GM12878 (cell line): ENCODE results near the gene TPRG1. TPM values are rescaled to one million over a fixed set of nuclear protein-coding genes. Genes with fewer than 3 reads are reported as not detected.

ENCODE experiments used
- ATAC-seq: fragments of 200-7000 bp; cut with Tn5 transposase; 3 replicates; pipeline ENCODE4 v1.9.1; 2020; ENCODE audit warnings: mild to moderate bottlenecking, moderate library complexity
- BruUV-seq: library from RNA; stranded (reverse); fragments of 400-500 nt; replicated peaks from 2 replicates; lab custom pipeline; 2021; lab: Mats Ljungman, UMichigan
- CTCF ChIA-PET: fragments of 300-600 bp; sonication (Branson Sonifier 250); formaldehyde crosslinking; extraction: SDS; loops from one replicate; lab custom pipeline; 2021; ENCODE audit warnings: inconsistent platforms; lab: Yijun Ruan, JAX
- POLR2A ChIA-PET: fragments of 350-600 bp; formaldehyde crosslinking; extraction: SDS; loops from one replicate; lab custom pipeline; 2021; ENCODE audit warnings: inconsistent platforms; lab: Charles Lee
- RAD21 ChIA-PET: fragments of 300-600 bp; sonication (Branson Sonifier 250); formaldehyde crosslinking; loops from one replicate; lab custom pipeline; 2023; ENCODE audit warnings: antibody characterized with exemption; ENCODE audit not compliant: unreplicated experiment; lab: Charles Lee
- SMC1A ChIA-PET: fragments of 300-600 bp; sonication (Branson Sonifier 250); formaldehyde crosslinking; loops from one replicate; lab custom pipeline; 2023; ENCODE audit not compliant: unreplicated experiment, uncharacterized antibody; lab: Charles Lee
- DNase-seq: peaks from one replicate; pipeline ENCODE4 v3.0.0-alpha.2; 2011; ENCODE audit warnings: low read depth, low spot score
- FAIRE-seq: peaks from 3 replicates; lab custom pipeline; 2011; peaks lifted over from hg19 to GRCh38; lab: Jason Lieb, UNC
- H2AFZ ChIP-seq: 2 replicates; pipeline ENCODE4 v1.6.0; 2011; ENCODE audit warnings: low read depth, low read length, control low read depth; ENCODE audit not compliant: control insufficient read depth
- H3K27ac ChIP-seq: 2 replicates; pipeline ENCODE4 v1.5.1; 2011; ENCODE audit warnings: control low read depth; ENCODE audit not compliant: control insufficient read depth, insufficient read depth
- H3K27me3 ChIP-seq, 2 experiments: replicated peaks in 1 of 2; 2 replicates each; pipeline versions ENCODE4 v1.6.0 to v1.6.1; 2011; ENCODE audit warnings: low read length in 1 of 2; ENCODE audit not compliant: control insufficient read depth in 2 of 2, insufficient read depth in 2 of 2
- H3K36me3 ChIP-seq, 2 experiments: 2 replicates each; pipeline ENCODE4 v1.5.1; 2011; ENCODE audit warnings: low read length in 1 of 2; ENCODE audit not compliant: control insufficient read depth in 2 of 2, insufficient read depth in 2 of 2
- H3K4me1 ChIP-seq: 2 replicates; pipeline ENCODE4 v1.6.1; 2011; ENCODE audit warnings: mild to moderate bottlenecking, low read length, moderate library complexity, mixed read lengths; ENCODE audit not compliant: control insufficient read depth, insufficient read depth
- H3K4me2 ChIP-seq: 2 replicates; pipeline ENCODE4 v1.6.0; 2011; ENCODE audit warnings: control low read depth; ENCODE audit not compliant: control insufficient read depth, insufficient read depth
- H3K4me3 ChIP-seq: fragments of 200-600 bp; sonication (generic); 2 replicates; pipeline ENCODE4 v1.5.1; 2016
- H3K79me2 ChIP-seq: 2 replicates; pipeline ENCODE4 v1.6.0; 2011; ENCODE audit warnings: low read length; ENCODE audit not compliant: control insufficient read depth, insufficient read depth
- H3K9ac ChIP-seq: 2 replicates; pipeline ENCODE4 v1.8.0; 2011; ENCODE audit warnings: low read length, control low read depth, mixed read lengths; ENCODE audit not compliant: control insufficient read depth, insufficient read depth
- H3K9me3 ChIP-seq: replicated peaks from 3 replicates; pipeline ENCODE4 v1.5.1; 2011; ENCODE audit warnings: mild to moderate bottlenecking, low read length; ENCODE audit not compliant: control insufficient read depth, insufficient read depth
- H4K20me1 ChIP-seq: 2 replicates; pipeline ENCODE4 v1.6.0; 2011; ENCODE audit not compliant: control insufficient read depth, insufficient read depth
- CTCF ChIP-seq, 3 experiments: IDR thresholded peaks in 2 of 3; conservative IDR thresholded peaks in 1 of 3; 2 replicates each; pipeline ENCODE4 v1.5.1; 2011; ENCODE audit warnings: low read depth in 3 of 3, low read length in 3 of 3, mild to moderate bottlenecking in 3 of 3, control low read depth in 2 of 3, moderate library complexity in 2 of 3, inconsistent platforms in 1 of 3, mixed read lengths in 1 of 3; ENCODE audit not compliant: control insufficient read depth in 2 of 3, insufficient read depth in 1 of 3; ENCODE audit errors: extremely low read depth in 1 of 3
- EED ChIP-seq: sonication (generic); IDR thresholded peaks from 2 replicates; pipeline ENCODE4 v1.6.1; 2016; ENCODE audit warnings: antibody characterized with exemption, low read depth
- RAD21 ChIP-seq: IDR thresholded peaks from 2 replicates; pipeline ENCODE4 v1.6.1; 2011; ENCODE audit warnings: mild to moderate bottlenecking, low read depth, low read length, moderate library complexity; ENCODE audit not compliant: insufficient read depth
- SMC3 ChIP-seq: IDR thresholded peaks from 2 replicates; pipeline ENCODE4 v1.6.1; 2011; ENCODE audit warnings: low read length, improper control_type of control experiment, borderline replicate concordance
- WGBS: methylation state at CpG from one replicate; pipeline ENCODE4 v1.1.6; 2016; ENCODE audit warnings: low lambda C conversion rate; ENCODE audit not compliant: insufficient replicate concordance, insufficient coverage; ENCODE audit errors: missing lambda C conversion rate; 5-methylcytosine and 5-hydroxymethylcytosine counted together
- in situ Hi-C: fragments of 300-500 bp; cut with MboI; formaldehyde crosslinking; loops from 9 replicates; pipeline ENCODE4 v1.14.3; 2018; ENCODE audit warnings: mixed read lengths
- intact Hi-C: fragments of 100-400 bp; cut with micrococcal nuclease; formaldehyde crosslinking; loops from one replicate; pipeline ENCODE4 v1.14.2; 2022; ENCODE audit not compliant: unreplicated experiment
- polyA plus RNA-seq, 11 experiments: library from polyadenylated mRNA; depleted of rRNA in 4 of 11; unstranded in 6 of 11; stranded (reverse) in 5 of 11; fragments of >200 nt; fragmentation: Nextera tagmentation in 4 of 11; fragmentation: Illumina TruSeq in 1 of 11; extraction: Ambion mirVana in 4 of 11; extraction: Trizol in 1 of 11; gene quantifications; 1 replicate in 1 of 11; 2 replicates in 10 of 11; pipeline versions ENCODE4 v1.2.1 to v1.2.3, GENCODE V29; 2011 to 2016; ENCODE audit warnings: inconsistent platforms in 2 of 11, missing spikeins in 2 of 11, low read depth in 1 of 11
- total RNA-seq, 4 experiments: library from RNA; depleted of rRNA in 3 of 4; stranded (reverse); fragments of >200 nt in 3 of 4; fragmentation: Illumina TruSeq in 1 of 4; extraction: Trizol in 1 of 4; gene quantifications; 2 replicates each; pipeline versions ENCODE4 v1.2.1 to v1.2.3, GENCODE V29; 2013 to 2021

Gene TPRG1
- total and polyA plus RNA-seq, 10 of the 15 experiments (the other 5 are each of a cell fraction or from before 2014, with no cell fraction given) = 0.26 to 30.7 (median 3.6) TPM

GRCh38 chr3:189340680-189341460 lies 169.1 kb downstream of the TPRG1 start:
- 71% methylated on average over 7 of the region's 7 CpGs for WGBS
- peak overlapping the region; percentile 39; the same call in 1 of the 2 replicates for H2AFZ ChIP-seq
- no TSS peak for BruUV-seq
- H3K36me3 ChIP-seq = no peaks in the 10 kb centered on the region
- no peaks in the 10 kb centered on the region for H3K27me3 ChIP-seq
- intact Hi-C loops = loop anchor here (1.0 kb wide), 1 partner anchor 607 kb away; no protein-coding TSS in a partner anchor
- no peak overlapping the region for H3K4me3 ChIP-seq
- H4K20me1 ChIP-seq = no peaks in the 10 kb centered on the region
- ChIA-PET CTCF (interaction anchor here (0.6 to 4.1 kb wide), 10 partner anchors 8 to 661 kb away, joined by 3 to 28 read pairs (median 4); no protein-coding TSS in a partner anchor), SMC1A (interaction anchor here (2.9 kb wide), 2 partner anchors 69 to 607 kb away, joined by 7 to 27 read pairs; no protein-coding TSS in a partner anchor), RAD21 (interaction anchor here (0.8 to 1.9 kb wide), 3 partner anchors 32 to 608 kb away, joined by 3 to 9 read pairs (median 3); no protein-coding TSS in a partner anchor), POLR2A (no interaction called here)
- in situ Hi-C loops = no loop called here
- no peak overlapping the region for H3K27ac ChIP-seq
- no peak overlapping the region for H3K4me2 ChIP-seq
- no peaks in the 10 kb centered on the region for H3K4me1 ChIP-seq
- no peaks in the 10 kb centered on the region for H3K9me3 ChIP-seq
- no peak overlapping the region for H3K9ac ChIP-seq
- FAIRE-seq = no peak
- H3K79me2 ChIP-seq = no peaks in the 10 kb centered on the region
- TF ChIP-seq RAD21 = peak; percentile 49
- TF ChIP-seq EED = no peak
- TF ChIP-seq SMC3 = peak; percentile 26
- peak; percentile 44 to 47 (median 45) for TF ChIP-seq CTCF (IDR thresholded peaks at IDR 0.05 in 2 of 3, conservative IDR thresholded peaks at IDR 0.05 in 1 of 3; ENCODE audit: control insufficient read depth in 2 of 3, extremely low read depth in 1 of 3, insufficient read depth in 1 of 3, low read depth in 3 of 3, low read length in 3 of 3)
- TF ChIP-seq, all 136 proteins: peak for 3
- ATAC-seq = peak; percentile 68
- no peak for DNase-seq
